Right ventricle myocardium inferior (tissue), 1 donor: ENCODE measurements around the gene TRIM59. TPM values are rescaled to one million over a fixed set of nuclear protein-coding genes. Genes with fewer than 3 reads are reported as not detected.
"Not testable (repeated sequence)": the region's sequence is repeated elsewhere in the genome, so short reads cannot be mapped to it uniquely, and the experiment has no call there.

Source experiments
- ATAC-seq: fragments of 200-7000 bp; cut with Tn5 transposase; one replicate; pipeline ENCODE4 v1.9.1; 2020; ENCODE audit warnings: mild to moderate bottlenecking, moderate library complexity
- DNase-seq: peaks from one replicate; pipeline ENCODE4 v3.0.0; 2021; ENCODE audit errors: missing footprints
- intact Hi-C: fragments of 100-400 bp; cut with DNase I; formaldehyde crosslinking; loops from one replicate; pipeline ENCODE4 v1.11.0; 2022
- total RNA-seq: library from RNA; stranded (reverse); fragmentation: NEBNext Ultra II Directional; extraction: Animal tissue kit (Norgen Biotek cat#: 25700); gene quantifications from one replicate; pipeline ENCODE4 v1.2.1, GENCODE V29; 2021
- donor health status: DM: no; HTN: yes; CAD: no; lungs with severe emphysema.

The TRIM59 gene
- total RNA-seq, 1 donor from 2014 or later = 0.73 TPM

GRCh38 chr3:160460033-160460432, 10.4 kb upstream of the TRIM59 start:
- intact Hi-C loops = no loop called here
- DNase-seq (no peak), ATAC-seq (no peak)

DNA sequence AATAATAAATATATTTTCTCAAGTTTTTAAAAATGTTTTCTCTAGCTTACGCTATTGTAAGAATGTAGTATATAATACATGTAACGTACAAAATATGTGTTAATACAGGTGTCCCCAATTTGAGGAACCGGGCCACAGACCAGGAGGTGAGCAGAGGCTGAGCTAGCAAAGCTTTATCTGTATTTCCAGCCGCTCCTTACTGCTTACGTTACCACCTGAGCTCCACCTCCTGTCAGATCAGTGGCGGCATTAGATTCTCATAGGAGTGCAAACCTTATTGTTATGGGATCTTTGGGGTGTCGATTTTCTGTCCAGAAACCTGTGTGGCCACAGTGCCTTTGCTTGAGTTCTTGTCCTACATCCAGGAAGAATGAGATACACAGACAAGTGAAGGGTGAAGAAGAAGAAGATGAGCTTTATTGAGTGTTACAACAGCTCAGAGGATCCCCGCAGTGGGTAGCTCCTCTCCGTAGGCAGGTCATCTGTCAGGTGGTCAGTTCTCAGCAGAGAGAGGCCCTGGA, 9.9 kb upstream of the TRIM59 start:
- DNase-seq = no peak

GRCh38 chr3:160458151-160458550, 8.6 kb upstream of the TRIM59 start:
- no peak for DNase-seq
- intact Hi-C loops = no loop called here

More for the DNA sequence above, 9.9 kb upstream of the TRIM59 start:
- ATAC-seq = no peak
- intact Hi-C loops = no loop called here

GRCh38 chr3:160455846-160456245, 6.3 kb upstream of the TRIM59 start:
- intact Hi-C loops = no loop called here
- ATAC-seq (no peak), DNase-seq (no peak)

More at GRCh38 chr3:160458151-160458550, 8.6 kb upstream of the TRIM59 start:
- no peak for ATAC-seq

DNA sequence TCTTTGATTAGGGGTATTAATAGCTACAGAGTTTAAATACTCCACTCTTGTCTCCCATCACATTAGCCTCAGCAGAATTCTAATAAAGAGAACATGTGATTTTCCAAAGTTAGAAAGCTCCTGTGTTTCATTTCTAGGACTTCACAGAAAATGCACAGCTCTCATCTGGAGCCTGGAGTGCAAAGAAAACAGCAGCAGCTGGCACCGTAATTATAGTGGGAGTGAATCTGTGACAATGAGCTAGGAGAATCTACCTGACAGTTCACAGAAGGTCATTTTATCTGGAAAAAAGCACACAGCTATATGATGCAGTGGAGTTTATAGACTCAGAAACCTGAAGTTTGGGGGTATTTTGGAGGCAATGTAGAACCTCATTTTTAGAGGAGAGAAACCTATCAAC, 5.4 kb upstream of the TRIM59 start:
- intact Hi-C loops = no loop called here
- ATAC-seq (no peak), DNase-seq (no peak)

DNA sequence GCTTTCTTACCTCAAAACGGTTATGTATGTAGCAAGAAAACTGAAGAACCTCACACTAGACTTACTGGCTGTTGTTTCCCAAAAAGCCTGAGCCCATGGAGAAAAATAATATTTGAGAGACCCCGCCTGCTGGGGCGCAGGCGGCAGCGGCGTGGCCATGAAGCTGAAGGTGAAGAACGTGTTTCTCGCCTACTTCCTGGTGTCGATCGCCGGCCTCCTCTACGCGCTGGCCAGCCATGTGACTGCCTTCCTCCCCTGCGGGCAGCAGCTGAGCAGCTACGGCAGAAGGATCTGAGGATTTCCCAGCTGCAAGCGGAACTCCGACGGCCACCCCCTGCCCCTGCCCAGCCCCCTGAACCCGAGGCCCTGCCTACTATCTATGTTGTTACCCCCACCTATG, 2.7 kb upstream of the TRIM59 start:
- ATAC-seq, intact Hi-C loops, DNase-seq: not testable (repeated sequence)

GRCh38 chr3:160451602-160452001, 2.0 kb upstream of the TRIM59 start:
- ATAC-seq = no peak
- intact Hi-C loops = no loop called here
- no peak for DNase-seq

GRCh38 chr3:160450846-160451245, 1.3 kb upstream of the TRIM59 start:
- no peak for DNase-seq
- intact Hi-C loops = no loop called here
- no peak for ATAC-seq

GRCh38 chr3:160448845-160449635, 546 bp downstream of the TRIM59 start:
- DNase-seq (no peak), ATAC-seq (peak; percentile 13)
- intact Hi-C loops = no loop called here

DNA sequence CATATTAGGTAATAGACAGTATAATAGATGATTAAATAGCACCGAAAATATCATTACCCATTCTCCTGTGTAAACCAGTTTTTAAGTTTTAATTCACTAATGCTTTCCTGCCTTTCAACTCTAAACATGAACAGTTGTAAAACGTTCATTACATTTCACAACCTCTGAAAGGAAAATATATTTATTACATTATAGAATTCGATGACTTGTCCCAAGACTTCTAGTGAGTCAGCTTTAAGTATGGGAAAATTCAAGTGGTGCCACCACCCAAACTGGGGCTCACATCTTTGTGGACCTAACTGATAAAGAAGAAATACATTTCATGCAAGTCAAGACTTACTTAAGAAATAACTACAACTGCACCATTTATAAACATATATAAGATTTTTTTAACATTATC, 2.0 kb downstream of the TRIM59 start:
- ATAC-seq = no peak
- intact Hi-C loops = no loop called here

DNA sequence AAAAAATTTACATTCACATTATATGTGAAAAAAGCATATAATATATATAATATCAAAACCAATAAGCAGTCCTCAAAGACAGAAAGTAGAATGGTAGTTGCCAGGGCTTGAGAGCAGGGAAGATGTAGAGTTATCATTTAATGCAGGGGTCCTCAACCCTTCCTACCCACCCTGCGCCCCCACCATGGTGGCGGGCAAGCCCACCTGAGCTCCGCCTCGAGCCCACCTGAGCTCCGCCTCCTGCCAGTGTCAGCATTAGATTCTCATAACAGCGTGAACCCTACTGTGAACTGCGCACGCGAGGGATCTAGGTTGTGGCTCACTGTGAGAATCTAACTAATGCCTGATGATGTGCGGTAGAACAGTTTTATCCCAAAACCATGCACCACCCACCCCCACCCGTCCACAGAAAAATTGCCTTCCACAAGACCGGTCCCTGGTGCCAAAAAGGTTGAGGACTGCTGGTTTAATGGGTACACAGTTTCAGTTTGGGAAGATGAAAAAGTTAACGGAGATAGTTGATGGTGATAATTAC, 3.0 kb downstream of the TRIM59 start:
- intact Hi-C loops = no loop called here
- ATAC-seq = no peak
- DNase-seq = no peak

More for the DNA sequence above, 2.0 kb downstream of the TRIM59 start:
- DNase-seq = no peak

GRCh38 chr3:160445854-160446253, 3.7 kb downstream of the TRIM59 start:
- ATAC-seq (no peak), DNase-seq (no peak)
- intact Hi-C loops = no loop called here

GRCh38 chr3:160444411-160444810, 5.2 kb downstream of the TRIM59 start:
- intact Hi-C loops = no loop called here
- ATAC-seq = no peak
- DNase-seq = no peak

- ATAC-seq (no peak), DNase-seq (no peak)
- intact Hi-C loops = no loop called here
These were observed 8.9 kb downstream of the TRIM59 start for GRCh38 chr3:160440687-160441086.

DNA sequence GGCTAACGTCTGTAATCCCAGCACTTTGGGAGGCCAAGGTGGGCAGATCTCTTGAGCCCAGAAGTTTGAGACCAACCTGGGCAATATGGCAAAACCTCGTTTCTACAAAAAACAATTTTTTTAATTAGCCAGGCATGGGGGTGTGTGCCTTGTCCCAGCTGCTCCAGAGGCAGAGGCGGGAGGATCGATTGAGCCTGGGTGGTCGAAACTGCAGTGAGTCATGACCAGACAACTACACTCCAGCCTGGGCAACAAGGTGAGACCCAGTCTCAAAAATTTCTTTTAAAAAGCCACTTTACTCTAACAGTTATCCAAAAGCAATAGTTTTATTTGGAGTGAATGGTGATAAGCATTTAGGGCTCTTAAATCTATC, 12.5 kb downstream of the TRIM59 start:
- intact Hi-C loops = no loop called here
- ATAC-seq (no peak), DNase-seq (no peak)

DNA sequence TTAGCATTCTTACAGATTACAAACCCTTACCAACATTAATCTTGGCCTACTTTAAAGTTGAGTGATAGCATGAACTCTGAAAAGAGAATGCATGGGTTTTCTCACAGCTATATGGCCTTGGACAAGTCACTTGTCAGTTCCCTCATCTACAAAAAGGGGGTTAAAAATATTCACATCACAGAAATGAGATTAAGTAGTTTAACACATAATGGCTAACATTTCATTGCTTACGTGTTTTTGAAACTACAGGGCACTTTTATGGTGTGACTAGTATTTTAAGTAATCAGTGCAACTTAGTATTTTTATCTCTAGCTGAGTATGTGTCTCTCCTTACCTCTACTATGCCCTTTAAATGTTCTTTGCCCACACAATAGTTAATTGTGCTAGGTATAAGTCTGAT, 13.8 kb downstream of the TRIM59 start:
- no peak for ATAC-seq
- DNase-seq = no peak
- intact Hi-C loops = no loop called here

- ATAC-seq = no peak
- intact Hi-C loops = no loop called here
These were observed 14.5 kb downstream of the TRIM59 start for GRCh38 chr3:160435095-160435494.

DNA sequence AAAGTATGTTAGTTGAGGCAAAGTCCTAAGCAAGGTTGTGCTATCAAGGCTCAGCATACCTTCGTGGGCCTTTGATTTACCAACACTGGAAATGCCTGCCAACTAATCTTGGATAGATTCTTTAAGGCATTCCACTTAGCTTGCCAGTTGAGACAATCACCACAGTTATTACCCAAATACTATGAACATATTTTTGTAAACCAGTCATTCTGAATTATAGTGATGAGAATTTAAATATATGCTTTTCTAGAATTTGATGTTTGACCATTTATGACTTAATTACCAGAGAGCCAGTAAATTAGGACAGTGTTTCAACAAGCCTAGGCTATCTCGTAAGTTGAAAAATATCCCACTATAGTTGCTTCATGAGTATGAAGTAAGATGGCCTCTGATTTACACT, 15.5 kb downstream of the TRIM59 start:
- no peak for ATAC-seq
- intact Hi-C loops = no loop called here
- DNase-seq = no peak

More at GRCh38 chr3:160435095-160435494, 14.5 kb downstream of the TRIM59 start:
- no peak for DNase-seq

GRCh38 chr3:160427832-160428424, 21.7 kb downstream of the TRIM59 start:
- DNase-seq (no peak), ATAC-seq (no peak)
- intact Hi-C loops = no loop called here

DNA sequence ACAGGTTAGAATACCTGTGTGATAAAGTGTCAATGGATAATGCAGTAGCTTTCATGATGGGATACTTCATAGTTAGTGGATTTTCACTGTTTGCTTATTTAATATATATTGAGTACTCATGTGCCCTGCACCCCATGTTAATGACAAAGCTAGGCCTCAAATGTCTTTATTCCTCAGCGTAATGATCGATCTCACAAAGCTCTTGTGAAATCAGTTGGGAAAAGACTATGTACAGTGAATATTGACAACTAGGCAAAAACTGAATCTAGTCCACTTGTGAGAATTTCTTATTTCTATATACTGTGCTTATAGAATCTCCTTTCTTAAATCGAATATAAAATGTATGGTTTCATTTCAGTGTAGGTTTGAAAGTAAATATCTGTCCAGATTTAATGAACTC, 32.3 kb downstream of the TRIM59 start:
- ATAC-seq = no peak
- intact Hi-C loops = no loop called here
- no peak for DNase-seq
